Kidney (tissue), 14 donors: ENCODE data around the gene RP2. TPM values are rescaled to one million over a fixed set of nuclear protein-coding genes. Genes with fewer than 3 reads are reported as not detected.

Source experiments
- DNase-seq, 5 donors: peaks; one replicate each; pipeline ENCODE4 v3.0.0-alpha.2; 2013 to 2020
- FAIRE-seq: peaks from 2 replicates; lab custom pipeline; 2012; peaks lifted over from hg19 to GRCh38; lab: Jason Lieb, UNC
- H3K27ac ChIP-seq, 2 donors: one replicate each; pipeline ENCODE4 v1.7.0; 2013; ENCODE audit warnings: low read depth in 2 of 2, low read length in 2 of 2, inconsistent platforms in 1 of 2
- H3K27me3 ChIP-seq: one replicate; pipeline ENCODE4 v1.7.1; 2013; ENCODE audit warnings: low read length, inconsistent platforms; ENCODE audit not compliant: control insufficient read depth, insufficient read depth
- H3K36me3 ChIP-seq, 3 donors: one replicate each; pipeline versions ENCODE4 v1.7.0 to v1.7.1; 2013; ENCODE audit warnings: low read length in 3 of 3, control low read depth in 1 of 3, inconsistent platforms in 1 of 3; ENCODE audit not compliant: insufficient read depth in 3 of 3, control insufficient read depth in 2 of 3
- H3K4me1 ChIP-seq, 3 donors: one replicate each; pipeline versions ENCODE4 v1.7.0 to v1.7.1; 2013; ENCODE audit warnings: low read length in 3 of 3, inconsistent platforms in 1 of 3, low read depth in 1 of 3; ENCODE audit not compliant: control insufficient read depth in 2 of 3, insufficient read depth in 2 of 3
- H3K4me3 ChIP-seq, 3 donors: one replicate each; pipeline versions ENCODE4 v1.7.0 to v1.8.1; 2013; ENCODE audit warnings: low read length in 3 of 3, control low read depth in 1 of 3, inconsistent platforms in 1 of 3
- H3K9ac ChIP-seq, 3 donors: one replicate each; pipeline versions ENCODE4 v1.7.0 to v1.7.1; 2013; ENCODE audit warnings: low read length in 3 of 3, control low read depth in 1 of 3, inconsistent platforms in 1 of 3
- H3K9me3 ChIP-seq, 3 donors: one replicate each; pipeline versions ENCODE4 v1.7.0 to v1.7.1; 2013; ENCODE audit warnings: low read length in 3 of 3, control low read depth in 1 of 3, inconsistent platforms in 1 of 3; ENCODE audit not compliant: control insufficient read depth in 2 of 3, insufficient read depth in 1 of 3
- intact Hi-C: fragments of 100-400 bp; cut with DNase I; formaldehyde crosslinking; loops from one replicate; pipeline ENCODE4 v1.11.1; 2022
- polyA plus RNA-seq: library from polyadenylated mRNA; stranded (reverse); fragments of 350-450 nt; fragmentation: Illumina TruSeq; extraction: RNeasy Lipid Tissue Mini Kit (QIAGEN cat#74804); gene quantifications from one replicate; pipeline ENCODE4 v1.2.3, GENCODE V29; 2014; ENCODE audit warnings: low read depth, low replicate concordance; ENCODE audit not compliant: insufficient read depth
- total RNA-seq: library from RNA; stranded (reverse); fragmentation: NEBNext Ultra II Directional; extraction: Animal tissue kit (Norgen Biotek cat#: 25700); gene quantifications from one replicate; pipeline ENCODE4 v1.2.1, GENCODE V29; 2021
- TF ChIP-seq, protein P1 (sequence below): IDR thresholded peaks from 3 replicates; pipeline ENCODE4 v1.5.1; 2012; ENCODE audit warnings: mild to moderate bottlenecking, moderate library complexity, borderline replicate concordance; ENCODE audit not compliant: insufficient read depth; ENCODE audit errors: extremely low read depth
- donor health status: control.
- donor health status: control.
- donor health status: control.
- donor health status: control.
- donor health status: control.
- donor health status: DM: yes; HTN: yes; CAD: no.
- donor health status: Normal renal cell carcinoma (clear cell type).

The RP2 gene
- total and polyA plus RNA-seq, 2 donors from 2014 or later: 2.8 to 10.0 TPM

DNA sequence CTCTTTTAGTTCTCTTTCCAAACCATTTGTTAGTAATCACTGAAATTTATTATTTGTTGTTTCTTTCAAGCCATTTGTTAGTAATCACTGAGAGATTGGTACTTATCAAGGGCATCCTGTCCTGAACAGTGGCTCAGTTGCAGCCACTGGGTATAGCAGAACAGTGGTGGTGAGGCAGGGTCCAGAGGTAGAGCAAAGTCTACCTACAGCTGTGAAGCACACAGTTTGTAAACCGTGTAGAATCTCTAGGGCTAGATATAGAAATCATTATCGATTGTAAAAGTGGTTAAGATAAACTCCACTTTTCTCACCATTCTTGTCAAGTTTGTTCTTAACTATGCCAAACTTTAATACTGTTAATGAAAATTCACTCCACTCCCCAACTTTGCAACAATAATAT, 79.4 kb downstream of the RP2 start:
- intact Hi-C loops: no loop called here
- H3K36me3 ChIP-seq: no peaks in the 10 kb centered on the region
- no peak for FAIRE-seq
- no peak for DNase-seq
- H3K9ac ChIP-seq: no peak overlapping the region
- H3K4me1 ChIP-seq: peaks cover 0 to 2% (median 0%) of the 10 kb centered on the region in 3 donors
- H3K4me3 ChIP-seq: no peak overlapping the region
- H3K27ac ChIP-seq: no peak overlapping the region
- TF ChIP-seq, protein P1, sequence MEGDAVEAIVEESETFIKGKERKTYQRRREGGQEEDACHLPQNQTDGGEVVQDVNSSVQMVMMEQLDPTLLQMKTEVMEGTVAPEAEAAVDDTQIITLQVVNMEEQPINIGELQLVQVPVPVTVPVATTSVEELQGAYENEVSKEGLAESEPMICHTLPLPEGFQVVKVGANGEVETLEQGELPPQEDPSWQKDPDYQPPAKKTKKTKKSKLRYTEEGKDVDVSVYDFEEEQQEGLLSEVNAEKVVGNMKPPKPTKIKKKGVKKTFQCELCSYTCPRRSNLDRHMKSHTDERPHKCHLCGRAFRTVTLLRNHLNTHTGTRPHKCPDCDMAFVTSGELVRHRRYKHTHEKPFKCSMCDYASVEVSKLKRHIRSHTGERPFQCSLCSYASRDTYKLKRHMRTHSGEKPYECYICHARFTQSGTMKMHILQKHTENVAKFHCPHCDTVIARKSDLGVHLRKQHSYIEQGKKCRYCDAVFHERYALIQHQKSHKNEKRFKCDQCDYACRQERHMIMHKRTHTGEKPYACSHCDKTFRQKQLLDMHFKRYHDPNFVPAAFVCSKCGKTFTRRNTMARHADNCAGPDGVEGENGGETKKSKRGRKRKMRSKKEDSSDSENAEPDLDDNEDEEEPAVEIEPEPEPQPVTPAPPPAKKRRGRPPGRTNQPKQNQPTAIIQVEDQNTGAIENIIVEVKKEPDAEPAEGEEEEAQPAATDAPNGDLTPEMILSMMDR: no peak
- H3K9me3 ChIP-seq: no peaks in the 10 kb centered on the region
- H3K27me3 ChIP-seq: peaks cover 3% of the 10 kb centered on the region

DNA sequence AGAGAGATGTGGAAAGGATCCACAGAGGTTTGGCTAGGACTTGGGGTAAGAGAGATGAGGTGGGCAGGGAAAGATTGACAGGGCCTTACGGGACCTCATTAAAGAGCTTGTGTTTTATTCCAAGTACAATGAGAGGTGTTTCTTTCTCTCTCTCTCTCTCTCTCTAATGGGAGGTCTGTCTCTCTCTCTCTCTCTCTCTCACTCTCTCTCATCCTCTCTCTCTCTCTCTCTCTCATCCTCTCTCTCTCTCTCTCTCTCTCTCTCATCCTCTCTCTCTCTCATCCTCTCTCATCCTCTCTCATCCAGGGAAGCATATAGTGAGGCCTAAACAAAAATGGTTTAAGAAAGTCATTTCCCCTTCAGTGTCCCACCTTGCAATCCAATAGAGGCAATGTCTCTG, 80.8 kb downstream of the RP2 start:
- H3K4me1 ChIP-seq: peaks cover 0 to 2% (median 0%) of the 10 kb centered on the region in 3 donors
- FAIRE-seq (no peak), DNase-seq (no peak)
- intact Hi-C loops: no loop called here
- H3K36me3 ChIP-seq: no peaks in the 10 kb centered on the region
- H3K9ac ChIP-seq: no peak overlapping the region
- TF ChIP-seq, protein P1: no peak
- H3K27ac ChIP-seq: no peak overlapping the region
- no peaks in the 10 kb centered on the region for H3K9me3 ChIP-seq
- H3K4me3 ChIP-seq: no peak overlapping the region
- peaks cover 3% of the 10 kb centered on the region for H3K27me3 ChIP-seq

DNA sequence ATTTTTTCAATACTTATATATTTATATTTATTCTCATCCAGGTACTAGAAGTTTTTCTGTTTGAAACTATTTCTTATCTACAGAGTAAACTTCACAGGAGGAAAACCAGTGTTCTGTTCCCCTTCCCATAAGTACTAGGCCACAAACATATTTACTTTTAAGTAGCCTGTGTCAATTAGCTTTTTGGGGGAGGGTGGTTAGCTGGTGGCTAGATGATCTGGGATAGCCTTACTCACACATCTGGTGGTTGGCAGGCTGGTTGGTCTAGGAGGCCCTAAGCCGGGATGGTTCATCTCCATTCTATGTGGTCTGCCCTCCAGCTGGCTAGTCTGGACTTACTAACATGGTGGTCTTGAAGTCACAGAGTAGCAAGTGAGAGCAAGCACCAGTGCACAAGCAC, 81.6 kb downstream of the RP2 start:
- no peak for FAIRE-seq
- H3K27ac ChIP-seq: no peak overlapping the region
- no peak overlapping the region for H3K9ac ChIP-seq
- H3K27me3 ChIP-seq: peaks cover 3% of the 10 kb centered on the region
- intact Hi-C loops: no loop called here
- TF ChIP-seq, protein P1: no peak
- DNase-seq: no peak
- peaks cover 0 to 2% (median 0%) of the 10 kb centered on the region in 3 donors for H3K4me1 ChIP-seq
- H3K36me3 ChIP-seq: no peaks in the 10 kb centered on the region
- H3K4me3 ChIP-seq: no peak overlapping the region
- no peaks in the 10 kb centered on the region for H3K9me3 ChIP-seq

DNA sequence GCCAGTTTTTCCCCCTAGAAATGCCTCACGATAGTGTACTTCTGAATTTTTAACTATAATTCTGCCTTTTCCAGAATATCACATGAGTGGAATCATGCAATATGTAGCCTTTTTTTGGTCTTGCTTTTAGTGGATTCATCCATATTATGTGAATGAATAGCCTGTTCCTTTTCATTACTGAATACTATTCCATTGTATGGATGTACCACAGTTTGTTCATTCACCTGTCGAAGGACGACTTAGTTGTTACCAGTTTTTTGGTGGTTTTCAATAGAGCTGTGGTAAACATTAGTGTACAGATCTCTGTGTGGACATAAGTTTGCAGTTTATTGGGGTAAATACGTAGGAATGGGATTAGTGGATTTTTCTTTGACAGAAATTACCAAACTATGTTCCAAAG, 83.4 kb downstream of the RP2 start:
- Histone ChIP-seq H3K9me3 (no peaks in the 10 kb centered on the region), H3K27ac (no peak overlapping the region), H3K9ac (no peak overlapping the region), H3K36me3 (no peaks in the 10 kb centered on the region), H3K4me3 (no peak overlapping the region), H3K4me1 (no peaks in the 10 kb centered on the region), H3K27me3 (no peaks in the 10 kb centered on the region)
- intact Hi-C loops: no loop called here
- DNase-seq: no peak
- no peak for FAIRE-seq
- TF ChIP-seq, protein P1: no peak
